ENCODE results near the gene RGS8.
"Not testable (repeated sequence)": the region's sequence is repeated elsewhere in the genome, so short reads cannot be mapped to it uniquely, and the experiment has no call there.

RGS8 gene

DNA sequence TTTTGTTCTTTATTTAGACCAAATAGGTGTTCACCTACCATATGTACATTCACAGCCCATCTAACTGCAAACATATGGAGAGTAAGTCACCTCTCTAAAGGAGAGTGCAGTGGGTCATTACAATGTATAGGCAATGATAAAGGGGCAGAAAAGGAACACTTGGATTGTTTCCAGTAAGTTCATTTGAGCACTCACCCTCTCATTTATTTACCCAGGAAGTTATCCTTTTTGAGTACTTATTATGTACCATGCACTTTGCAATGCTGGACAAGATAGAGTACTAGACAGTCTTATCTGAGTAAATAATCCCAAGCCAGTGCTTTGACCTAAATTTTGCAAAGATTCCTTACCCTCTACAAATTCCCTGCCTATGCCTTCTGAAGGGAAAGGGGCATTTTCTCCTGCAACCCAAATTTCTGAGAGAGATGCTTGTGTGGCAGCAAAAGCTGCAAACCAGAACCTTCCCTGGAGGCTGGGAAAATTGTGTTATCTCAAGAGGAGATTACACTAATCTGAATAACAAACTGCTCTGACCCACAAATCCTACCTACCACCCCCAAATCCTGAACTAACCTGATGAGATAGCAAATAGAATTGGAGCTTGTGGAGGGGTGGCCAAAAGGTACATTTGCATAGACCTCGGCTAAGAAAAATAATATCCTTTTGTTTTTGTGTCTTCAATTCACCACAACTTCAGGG, 18.6 kb upstream of the RGS8 start:
- DNase-seq (ENCODE audit: low spot score): no peak

DNA sequence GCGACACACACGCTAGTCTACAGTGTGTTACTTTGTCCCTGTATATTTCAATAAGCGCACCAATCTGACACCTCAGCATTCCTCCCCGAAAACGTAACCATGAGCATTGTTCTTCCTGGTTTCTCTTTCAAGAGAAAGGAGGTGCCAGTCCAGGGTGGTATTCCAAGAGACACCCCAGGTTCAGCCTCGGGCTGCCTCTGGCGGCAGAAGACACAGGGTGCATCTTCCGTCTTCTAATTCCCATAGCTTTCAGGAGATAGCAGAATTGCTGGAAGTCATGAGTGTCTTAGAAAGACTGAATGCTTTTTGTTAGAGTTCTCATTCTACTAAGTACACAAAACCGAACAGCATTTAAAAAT, 15.9 kb upstream of the RGS8 start:
- DNase-seq (ENCODE audit: low spot score): no peak

DNA sequence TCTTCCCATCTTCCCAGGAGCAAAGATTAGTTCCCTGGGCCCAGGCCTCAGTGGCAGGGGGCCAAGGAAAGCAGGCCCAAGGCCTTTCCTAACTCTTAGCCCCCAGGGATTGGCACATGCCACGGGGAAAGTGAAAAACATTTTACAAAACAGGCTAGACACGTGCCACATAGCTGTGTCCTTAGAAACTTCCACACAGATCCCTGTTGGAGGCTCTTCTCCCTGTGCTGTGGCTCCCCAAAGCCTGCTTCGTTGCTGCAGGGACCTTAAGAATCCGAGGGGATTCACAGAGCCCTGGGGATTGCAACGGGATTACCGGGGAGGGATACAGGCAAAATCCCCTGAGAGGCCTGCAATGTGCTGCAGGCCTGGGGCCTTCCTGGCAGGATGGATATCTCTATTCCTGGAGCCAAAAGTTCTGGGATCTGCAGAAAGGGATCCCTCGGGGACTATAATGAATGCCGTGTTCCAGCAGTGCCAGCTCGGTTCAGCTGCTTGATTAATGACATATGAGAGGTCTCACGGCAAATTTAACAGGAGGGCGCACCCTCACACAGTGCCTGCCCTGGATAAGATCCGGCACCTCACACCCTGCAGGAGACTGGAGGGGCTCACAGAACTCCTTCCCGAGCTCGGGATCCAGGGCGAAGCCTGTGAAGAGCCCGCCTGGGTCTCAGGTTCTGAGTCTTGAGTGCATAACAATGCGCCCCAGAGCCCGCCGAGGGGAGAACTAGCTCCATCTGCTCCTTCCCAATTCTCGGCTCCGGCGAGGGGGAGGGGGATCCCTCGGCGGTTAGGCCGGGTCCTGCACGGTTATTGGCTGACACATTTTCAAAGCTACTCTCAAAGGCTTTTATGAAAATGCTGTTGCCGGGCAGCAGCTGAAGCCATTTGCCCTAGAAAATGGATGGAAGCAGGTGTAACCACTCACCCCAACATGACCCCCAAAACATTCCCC, 15.3 kb upstream of the RGS8 start:
- peak; percentile 12 for DNase-seq (ENCODE audit: low spot score)

DNA sequence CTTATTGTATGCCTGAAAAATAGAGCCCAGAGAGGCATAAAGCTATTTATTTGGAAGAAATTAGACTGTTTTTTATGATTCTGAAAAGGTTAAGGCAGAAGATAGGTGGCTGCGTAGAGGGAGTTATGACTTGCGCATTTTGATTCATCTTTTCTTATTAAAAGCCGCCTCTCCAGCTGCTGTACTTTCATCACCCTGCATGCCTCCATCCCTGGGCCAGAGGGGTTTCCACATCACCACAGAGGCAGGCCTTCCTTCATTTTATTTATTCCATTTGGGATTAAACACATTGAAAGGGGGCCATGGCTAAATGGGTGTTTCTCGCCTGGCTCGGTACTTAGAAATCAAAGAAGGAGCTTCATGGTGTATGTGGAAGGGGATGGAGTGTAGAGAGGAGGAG, 14.6 kb upstream of the RGS8 start:
- DNase-seq (ENCODE audit: low spot score): no peak

DNA sequence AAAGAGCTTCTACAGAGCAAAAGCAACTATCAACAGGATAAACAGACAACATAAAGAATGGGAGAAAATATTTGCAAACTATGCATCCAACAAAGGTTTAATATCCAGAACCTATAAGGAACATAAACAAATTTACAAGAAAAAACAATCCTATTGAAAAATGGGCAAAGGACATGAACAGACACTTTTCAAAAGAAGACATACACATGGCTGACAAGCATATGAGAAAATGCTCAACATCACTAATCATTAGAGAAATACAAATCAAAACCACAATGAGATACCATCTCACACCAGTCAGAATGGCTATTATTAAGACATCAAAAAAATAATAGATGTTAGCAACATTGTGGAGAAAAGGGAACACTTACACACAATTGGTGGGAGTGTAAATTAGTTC, 8.8 kb upstream of the RGS8 start:
- not testable (repeated sequence) for DNase-seq (ENCODE audit: low spot score)

DNA sequence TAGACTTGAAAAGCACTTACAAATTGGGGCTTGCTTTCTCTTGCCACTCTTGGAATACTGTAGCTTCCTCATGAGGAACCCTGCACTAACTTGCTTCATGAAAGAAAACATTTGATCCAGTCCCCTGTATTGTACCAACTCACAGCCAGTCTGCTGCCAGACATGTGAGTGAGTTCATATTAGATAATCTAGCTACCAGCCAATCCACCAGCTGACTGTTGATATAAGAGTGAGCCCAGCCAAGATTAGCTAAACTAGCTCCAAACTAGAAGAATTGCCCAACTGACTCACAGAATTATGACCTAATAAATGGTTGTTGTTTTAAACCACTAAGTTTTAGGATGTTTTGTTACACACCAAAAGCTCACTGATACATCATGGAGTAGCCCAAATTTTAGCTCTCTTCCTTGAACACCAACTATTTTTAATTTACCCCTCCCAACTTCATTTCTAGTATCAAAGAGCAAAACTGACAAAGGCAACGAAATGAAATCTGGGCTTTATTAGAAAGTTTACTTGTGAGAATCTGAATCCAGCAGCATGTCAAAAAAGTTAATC, 6.6 kb upstream of the RGS8 start:
- no peak for DNase-seq (ENCODE audit: low spot score)

GRCh38 chr1:182688436-182689205, 4.2 kb upstream of the RGS8 start:
- DNase-seq (ENCODE audit: low spot score): no peak

DNA sequence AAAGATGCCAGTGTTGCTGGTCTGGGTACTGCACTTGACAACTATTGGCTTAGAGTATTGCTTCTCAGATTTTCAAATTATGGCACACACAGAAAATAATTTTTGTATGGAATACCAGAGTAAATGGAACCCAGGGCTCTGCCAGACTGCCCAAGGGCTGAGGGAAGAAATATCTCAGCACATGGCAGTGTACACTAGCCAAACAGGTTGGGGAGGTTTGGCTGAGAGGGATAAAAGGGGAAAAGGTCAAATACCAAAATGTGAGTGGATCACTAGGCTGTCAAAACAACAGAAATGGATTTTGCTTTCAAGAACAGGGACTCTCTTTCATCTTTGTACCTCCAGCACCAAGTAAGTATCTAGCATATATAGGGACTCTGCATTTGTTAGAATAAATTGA, 3.0 kb upstream of the RGS8 start:
- DNase-seq (ENCODE audit: low spot score): no peak

GRCh38 chr1:182686446-182686845, 2.1 kb upstream of the RGS8 start:
- no peak for DNase-seq (ENCODE audit: low spot score)

GRCh38 chr1:182685215-182685614, 828 bp upstream of the RGS8 start:
- no peak for DNase-seq (ENCODE audit: low spot score)

- DNase-seq (ENCODE audit: low spot score): no peak
Measured at GRCh38 chr1:182682898-182683501, 1.4 kb downstream of the RGS8 start.

GRCh38 chr1:182682406-182682805, 2.0 kb downstream of the RGS8 start:
- DNase-seq (ENCODE audit: low spot score): no peak

- peak; percentile 16 for DNase-seq (ENCODE audit: low spot score)
Measured at GRCh38 chr1:182681568-182681912, 2.8 kb downstream of the RGS8 start.

GRCh38 chr1:182680901-182681567, 3.4 kb downstream of the RGS8 start:
- no peak for DNase-seq (ENCODE audit: low spot score)

DNA sequence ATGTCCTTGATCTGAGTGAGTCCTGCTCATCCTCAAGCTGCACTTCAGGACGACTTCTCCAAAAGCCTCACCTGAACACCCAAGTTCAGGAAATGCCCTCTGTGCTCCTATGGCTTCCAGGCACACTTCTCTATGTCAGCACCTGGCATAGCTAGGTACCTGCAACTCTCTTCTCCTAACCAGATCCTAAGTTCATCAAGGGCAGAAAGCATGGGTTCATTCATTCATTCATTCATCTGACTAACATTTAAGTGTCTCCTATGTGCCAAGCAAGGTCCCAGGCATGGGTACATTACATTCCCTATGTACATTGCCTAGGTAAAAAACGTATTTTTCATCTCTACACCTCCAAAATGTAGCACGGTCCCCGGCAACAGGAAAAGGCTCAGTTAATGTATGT, 4.0 kb downstream of the RGS8 start:
- DNase-seq (ENCODE audit: low spot score): no peak

DNA sequence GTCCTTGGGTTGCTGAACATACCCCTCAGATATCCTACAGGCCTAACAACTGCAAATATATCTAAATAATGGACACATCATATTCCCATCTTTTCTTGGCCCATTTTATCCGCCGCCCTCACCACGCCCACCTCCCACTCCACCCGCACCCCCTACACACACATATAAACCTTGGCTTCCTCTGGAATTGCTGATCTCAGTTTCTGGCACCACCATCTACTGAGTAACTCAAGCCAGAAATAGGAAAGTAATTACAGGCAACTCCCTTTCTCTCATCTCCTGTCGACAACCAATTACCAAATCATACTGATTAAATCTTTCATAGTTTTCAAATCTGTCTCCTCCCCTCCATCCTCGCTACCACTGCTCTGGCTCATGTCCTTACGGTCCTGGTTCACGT, 4.7 kb downstream of the RGS8 start:
- no peak for DNase-seq (ENCODE audit: low spot score)

- no peak for DNase-seq (ENCODE audit: low spot score)
Measured at GRCh38 chr1:182677397-182678098, 6.8 kb downstream of the RGS8 start.

GRCh38 chr1:182676274-182676673, 8.1 kb downstream of the RGS8 start:
- DNase-seq (ENCODE audit: low spot score): no peak

- DNase-seq (ENCODE audit: low spot score): no peak
Measured at GRCh38 chr1:182674346-182675246, 9.8 kb downstream of the RGS8 start.

DNA sequence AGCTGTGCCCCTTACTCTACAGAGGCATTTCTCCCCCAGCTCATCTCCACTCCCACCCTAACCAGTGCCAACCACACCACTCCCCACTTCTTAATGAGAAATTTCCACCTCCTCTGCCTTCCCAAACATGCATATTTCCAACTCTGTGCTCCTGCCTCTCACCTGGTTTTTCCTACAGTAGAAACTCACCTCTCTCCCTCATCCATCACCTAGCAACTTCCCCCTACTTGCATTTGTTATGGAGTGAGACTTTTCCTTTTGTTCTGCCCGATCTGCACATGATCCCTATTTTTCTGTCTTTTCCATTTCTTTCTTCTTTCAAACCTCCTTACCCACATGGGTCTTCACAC, 11.9 kb downstream of the RGS8 start:
- DNase-seq (ENCODE audit: low spot score): no peak

Measured in Ammon's horn (tissue), 1 donor.